ENCODE data around the gene ROBO1. TPM values are rescaled to one million over a fixed set of nuclear protein-coding genes. Genes with fewer than 3 reads are reported as not detected.
A peak's percentile ranks its signal among the peaks of the same experiment; 100 is the strongest.

The ROBO1 gene
- total RNA-seq, 1 experiment from 2014 or later = 35.5 TPM

DNA sequence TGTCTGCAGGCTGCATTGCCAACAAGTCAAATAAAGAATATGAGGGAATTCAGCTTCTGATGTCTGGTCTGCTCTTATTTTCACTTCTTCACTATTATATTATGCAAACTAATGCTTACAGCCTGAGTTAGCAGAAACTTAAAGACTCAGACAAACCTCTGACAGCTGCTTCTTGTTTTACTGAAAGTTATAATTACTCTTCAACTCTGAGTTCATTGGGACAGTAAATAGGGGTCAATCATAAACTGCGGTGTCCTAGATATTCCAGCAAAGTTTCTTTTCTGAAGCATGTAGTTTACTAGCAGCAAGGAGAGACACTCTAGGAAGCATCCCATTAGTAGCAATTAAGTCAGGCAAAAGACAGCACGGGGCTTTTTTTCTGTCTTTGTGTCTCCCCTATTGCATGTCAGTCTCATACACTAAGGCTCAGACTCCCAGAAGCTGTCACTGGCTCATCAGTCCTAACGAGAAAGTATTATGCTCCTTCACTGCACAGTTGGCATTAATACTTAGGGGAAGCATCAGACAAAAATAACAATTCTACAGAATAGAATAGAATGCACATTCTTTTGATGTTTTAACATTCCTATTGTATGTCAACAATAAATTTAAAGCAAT, 1060.8 kb downstream of the ROBO1 start:
- H3K79me2 ChIP-seq (ENCODE audit: low read length) = no peaks in the 10 kb centered on the region
- no peak for DNase-seq
- no peak overlapping the region for H2AFZ ChIP-seq (ENCODE audit: low read length)
- no peak overlapping the region for H3K27ac ChIP-seq (ENCODE audit: low read length)
- TF ChIP-seq, protein P1, sequence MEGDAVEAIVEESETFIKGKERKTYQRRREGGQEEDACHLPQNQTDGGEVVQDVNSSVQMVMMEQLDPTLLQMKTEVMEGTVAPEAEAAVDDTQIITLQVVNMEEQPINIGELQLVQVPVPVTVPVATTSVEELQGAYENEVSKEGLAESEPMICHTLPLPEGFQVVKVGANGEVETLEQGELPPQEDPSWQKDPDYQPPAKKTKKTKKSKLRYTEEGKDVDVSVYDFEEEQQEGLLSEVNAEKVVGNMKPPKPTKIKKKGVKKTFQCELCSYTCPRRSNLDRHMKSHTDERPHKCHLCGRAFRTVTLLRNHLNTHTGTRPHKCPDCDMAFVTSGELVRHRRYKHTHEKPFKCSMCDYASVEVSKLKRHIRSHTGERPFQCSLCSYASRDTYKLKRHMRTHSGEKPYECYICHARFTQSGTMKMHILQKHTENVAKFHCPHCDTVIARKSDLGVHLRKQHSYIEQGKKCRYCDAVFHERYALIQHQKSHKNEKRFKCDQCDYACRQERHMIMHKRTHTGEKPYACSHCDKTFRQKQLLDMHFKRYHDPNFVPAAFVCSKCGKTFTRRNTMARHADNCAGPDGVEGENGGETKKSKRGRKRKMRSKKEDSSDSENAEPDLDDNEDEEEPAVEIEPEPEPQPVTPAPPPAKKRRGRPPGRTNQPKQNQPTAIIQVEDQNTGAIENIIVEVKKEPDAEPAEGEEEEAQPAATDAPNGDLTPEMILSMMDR (conservative IDR thresholded peaks at IDR 0.05; ENCODE audit: low read depth, low read length) = no peak
- TF ChIP-seq EZH2phosphoT487 (IDR thresholded peaks at IDR 0.05; ENCODE audit: borderline replicate concordance, low read length) = no peak
- no peaks in the 10 kb centered on the region for H3K9me3 ChIP-seq (ENCODE audit: low read length)
- no TSS peak for BruUV-seq (replicated peaks)
- no peaks in the 10 kb centered on the region for H3K9me2 ChIP-seq (replicated peaks; ENCODE audit: low read length)
- intact Hi-C loops (cut with micrococcal nuclease) = no loop called here
- no peak overlapping the region for H3K4me2 ChIP-seq (ENCODE audit: low read length)
- ChIA-PET CTCF (no interaction called here), POLR2A (ENCODE audit: unreplicated experiment) (no interaction called here)
- H3K9ac ChIP-seq (ENCODE audit: low read length) = no peak overlapping the region
- no peaks in the 10 kb centered on the region for H4K20me1 ChIP-seq (ENCODE audit: low read length)
- H3F3A ChIP-seq (ENCODE audit: low read length, unreplicated experiment) = no peaks in the 10 kb centered on the region
- H3K36me3 ChIP-seq (ENCODE audit: low read depth, low read length) = no peaks in the 10 kb centered on the region
- no peak overlapping the region for H3K4me3 ChIP-seq (ENCODE audit: low read length)
- H3K27me3 ChIP-seq (ENCODE audit: low read length) = no peaks in the 10 kb centered on the region
- H3K4me1 ChIP-seq (ENCODE audit: insufficient read depth, low read length) = peaks cover 12% of the 10 kb centered on the region; the same call in 1 of the 2 replicates
- no peak for ATAC-seq

DNA sequence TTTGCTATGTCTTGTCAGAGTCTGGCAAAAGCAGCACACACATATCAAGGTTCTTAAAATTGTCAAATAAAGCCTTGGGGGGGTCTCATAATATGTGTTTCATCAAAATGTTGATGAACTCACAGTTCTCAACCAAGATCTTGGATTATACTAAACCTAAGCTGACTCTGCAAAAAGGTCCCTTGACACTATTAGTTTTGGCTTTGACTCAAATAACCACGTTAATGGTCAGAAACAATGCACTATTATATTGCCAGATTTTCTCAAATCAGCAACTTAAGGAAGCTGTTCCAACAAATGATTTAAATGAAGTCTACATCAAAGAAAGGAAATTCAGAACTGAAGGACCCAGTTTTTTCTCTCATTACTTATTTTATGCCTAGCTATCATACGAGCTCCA, 1063.9 kb downstream of the ROBO1 start:
- H3K4me2 ChIP-seq (ENCODE audit: low read length) = no peak overlapping the region
- DNase-seq (peak; percentile 13), ATAC-seq (no peak)
- no peaks in the 10 kb centered on the region for H4K20me1 ChIP-seq (ENCODE audit: low read length)
- H3K9me3 ChIP-seq (ENCODE audit: low read length) = no peaks in the 10 kb centered on the region
- intact Hi-C loops (cut with micrococcal nuclease) = loop anchor here (1.0 to 5.0 kb wide), 2 partner anchors 37 to 50 kb away; no protein-coding TSS in a partner anchor
- peaks cover 16% of the 10 kb centered on the region; the same call in 1 of the 2 replicates for H3K4me1 ChIP-seq (ENCODE audit: insufficient read depth, low read length)
- H3K4me3 ChIP-seq (ENCODE audit: low read length) = no peak overlapping the region
- H3K27ac ChIP-seq (ENCODE audit: low read length) = no peak overlapping the region
- ChIA-PET POLR2A (ENCODE audit: unreplicated experiment) (interaction anchor here (0.6 kb wide), 1 partner anchor 464 kb away, joined by 5 read pairs; no protein-coding TSS in a partner anchor), CTCF (no interaction called here)
- H3K27me3 ChIP-seq (ENCODE audit: low read length) = no peaks in the 10 kb centered on the region
- no peak overlapping the region for H3K9ac ChIP-seq (ENCODE audit: low read length)
- H3K9me2 ChIP-seq (replicated peaks; ENCODE audit: low read length) = no peaks in the 10 kb centered on the region
- H3K36me3 ChIP-seq (ENCODE audit: low read depth, low read length) = no peaks in the 10 kb centered on the region
- BruUV-seq (replicated peaks) = no TSS peak
- TF ChIP-seq EZH2 (IDR thresholded peaks at IDR 0.05; ENCODE audit: low read length, unreplicated experiment) (no peak), EZH2phosphoT487 (IDR thresholded peaks at IDR 0.05; ENCODE audit: borderline replicate concordance, low read length) (no peak)
- TF ChIP-seq, protein P1 (conservative IDR thresholded peaks at IDR 0.05; ENCODE audit: low read depth, low read length) = no peak
- H2AFZ ChIP-seq (ENCODE audit: low read length) = no peak overlapping the region
- no peaks in the 10 kb centered on the region for H3F3A ChIP-seq (ENCODE audit: low read length, unreplicated experiment)
- no peaks in the 10 kb centered on the region for H3K79me2 ChIP-seq (ENCODE audit: low read length)

DNA sequence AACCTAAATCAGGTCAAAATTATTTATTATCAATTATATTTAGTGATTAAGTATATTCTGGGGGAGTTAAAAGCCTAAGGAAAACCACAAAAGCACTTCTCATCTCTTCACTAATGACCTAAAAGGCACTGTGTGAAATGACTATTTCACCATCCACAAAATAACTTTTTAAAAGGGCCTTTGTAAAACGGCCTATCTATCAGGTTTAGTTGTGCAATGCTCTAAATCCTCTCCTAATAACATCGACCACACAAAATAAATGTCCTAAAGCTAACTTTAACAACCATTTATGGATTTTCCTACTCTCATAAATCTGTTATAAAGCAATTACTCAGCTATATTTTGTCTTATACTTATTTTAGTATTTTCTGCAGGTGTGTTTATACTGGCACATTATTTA, 1066.3 kb downstream of the ROBO1 start:
- intact Hi-C loops (cut with micrococcal nuclease) = loop anchor here (5.0 kb wide), 1 partner anchor 34 kb away; no protein-coding TSS in a partner anchor

More for the DNA sequence above, 1066.3 kb downstream of the ROBO1 start:
- no peak for DNase-seq
- ChIA-PET CTCF (no interaction called here), POLR2A (ENCODE audit: unreplicated experiment) (no interaction called here)
- Histone ChIP-seq H3K36me3 (ENCODE audit: low read depth, low read length) (no peaks in the 10 kb centered on the region), H3K4me2 (ENCODE audit: low read length) (no peak overlapping the region), H3K9me3 (ENCODE audit: low read length) (no peaks in the 10 kb centered on the region), H3K79me2 (ENCODE audit: low read length) (no peaks in the 10 kb centered on the region), H3K27me3 (ENCODE audit: low read length) (no peaks in the 10 kb centered on the region), H4K20me1 (ENCODE audit: low read length) (no peaks in the 10 kb centered on the region), H3F3A (ENCODE audit: low read length, unreplicated experiment) (no peaks in the 10 kb centered on the region), H3K9ac (ENCODE audit: low read length) (no peak overlapping the region), H3K4me3 (ENCODE audit: low read length) (no peak overlapping the region), H3K27ac (ENCODE audit: low read length) (no peak overlapping the region), H3K4me1 (ENCODE audit: insufficient read depth, low read length) (peaks cover 16% of the 10 kb centered on the region; the same call in 1 of the 2 replicates), H3K9me2 (replicated peaks; ENCODE audit: low read length) (no peaks in the 10 kb centered on the region), H2AFZ (ENCODE audit: low read length) (no peak overlapping the region)
- BruUV-seq (replicated peaks) = no TSS peak
- no peak for TF ChIP-seq EZH2phosphoT487 (IDR thresholded peaks at IDR 0.05; ENCODE audit: borderline replicate concordance, low read length)
- TF ChIP-seq EZH2 (IDR thresholded peaks at IDR 0.05; ENCODE audit: low read length, unreplicated experiment) = no peak
- TF ChIP-seq, protein P1 (conservative IDR thresholded peaks at IDR 0.05; ENCODE audit: low read depth, low read length) = no peak
- ATAC-seq = peak; percentile 29

Measured in PC-3 (cell line).